Activated CD8-positive, alpha-beta memory T cell treated with anti-CD3 and anti-CD28 coated beads, Interleukin-2, amount 50 U/mL, for 1 hour (primary cell): ENCODE results near the gene MEI1.

Experiments used
- DNase-seq: peaks from one replicate; pipeline ENCODE4 v3.0.0-alpha.2; 2020; ENCODE audit errors: extremely low read depth

The MEI1 gene

DNA sequence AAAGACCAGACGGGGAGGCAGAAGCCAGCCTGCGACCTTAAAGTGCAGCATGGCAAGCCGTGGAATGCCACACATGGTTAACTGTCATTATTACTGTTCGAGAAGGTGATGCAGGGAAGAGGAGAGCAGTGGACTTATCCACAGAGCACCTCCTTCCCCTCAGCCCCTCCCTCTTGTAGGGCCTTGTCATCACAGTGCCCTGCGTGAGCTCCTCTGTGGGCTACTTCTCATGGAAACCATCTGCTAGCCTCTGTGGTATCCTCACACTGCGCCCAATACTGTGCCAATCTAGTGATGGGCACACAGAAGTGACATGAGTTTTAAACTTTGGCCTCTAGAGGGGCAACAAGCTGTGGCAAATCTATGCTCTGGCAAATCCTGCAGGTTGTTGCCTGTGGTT is 83.0 kb downstream of the MEI1 start:
- no peak for DNase-seq

GRCh38 chr22:41782751-41783150 is 83.4 kb downstream of the MEI1 start:
- no peak for DNase-seq

DNA sequence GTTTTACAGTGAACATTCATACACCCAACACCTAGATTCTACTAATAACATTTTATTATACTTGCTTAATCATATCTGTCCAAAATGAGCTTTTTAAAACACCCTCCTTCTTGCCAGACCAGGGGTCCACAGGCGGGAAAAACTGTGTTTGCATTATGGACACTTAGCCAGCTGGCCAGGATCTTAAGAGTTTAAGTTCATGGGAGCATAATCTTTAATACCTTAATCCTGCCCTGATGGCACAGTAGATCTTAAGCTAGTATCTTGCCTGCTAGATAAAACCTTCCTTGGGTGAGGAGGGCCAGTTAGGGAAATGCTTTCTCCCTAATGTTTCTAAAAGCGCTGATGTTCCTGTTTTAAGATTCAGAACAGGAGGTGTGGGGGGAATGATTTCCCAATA is 88.0 kb downstream of the MEI1 start:
- no peak for DNase-seq

- no peak for DNase-seq
Observed at GRCh38 chr22:41793871-41794270, 94.6 kb downstream of the MEI1 start.

DNA sequence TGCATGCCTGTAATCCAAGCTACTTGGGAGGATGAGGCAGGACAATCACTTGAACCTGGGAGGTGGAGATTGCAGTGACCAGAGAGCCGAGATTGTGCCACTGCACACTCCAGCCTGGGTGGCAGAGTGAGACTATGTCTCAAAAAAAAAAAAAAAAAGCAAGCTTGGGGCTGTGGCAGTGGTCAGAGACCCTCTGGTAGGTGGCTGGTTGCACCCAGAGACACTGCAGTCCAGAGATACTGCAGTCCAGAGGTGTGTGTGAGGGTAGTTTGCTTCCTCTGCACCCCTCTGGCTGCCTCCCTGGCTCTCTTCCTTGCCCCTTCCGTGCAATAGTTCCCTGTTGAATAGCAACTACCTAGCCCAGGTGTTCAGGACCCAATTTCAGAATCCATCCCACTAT is 99.4 kb downstream of the MEI1 start:
- no peak for DNase-seq

GRCh38 chr22:41799486-41800347 is 100.4 kb downstream of the MEI1 start:
- DNase-seq: no peak

DNA sequence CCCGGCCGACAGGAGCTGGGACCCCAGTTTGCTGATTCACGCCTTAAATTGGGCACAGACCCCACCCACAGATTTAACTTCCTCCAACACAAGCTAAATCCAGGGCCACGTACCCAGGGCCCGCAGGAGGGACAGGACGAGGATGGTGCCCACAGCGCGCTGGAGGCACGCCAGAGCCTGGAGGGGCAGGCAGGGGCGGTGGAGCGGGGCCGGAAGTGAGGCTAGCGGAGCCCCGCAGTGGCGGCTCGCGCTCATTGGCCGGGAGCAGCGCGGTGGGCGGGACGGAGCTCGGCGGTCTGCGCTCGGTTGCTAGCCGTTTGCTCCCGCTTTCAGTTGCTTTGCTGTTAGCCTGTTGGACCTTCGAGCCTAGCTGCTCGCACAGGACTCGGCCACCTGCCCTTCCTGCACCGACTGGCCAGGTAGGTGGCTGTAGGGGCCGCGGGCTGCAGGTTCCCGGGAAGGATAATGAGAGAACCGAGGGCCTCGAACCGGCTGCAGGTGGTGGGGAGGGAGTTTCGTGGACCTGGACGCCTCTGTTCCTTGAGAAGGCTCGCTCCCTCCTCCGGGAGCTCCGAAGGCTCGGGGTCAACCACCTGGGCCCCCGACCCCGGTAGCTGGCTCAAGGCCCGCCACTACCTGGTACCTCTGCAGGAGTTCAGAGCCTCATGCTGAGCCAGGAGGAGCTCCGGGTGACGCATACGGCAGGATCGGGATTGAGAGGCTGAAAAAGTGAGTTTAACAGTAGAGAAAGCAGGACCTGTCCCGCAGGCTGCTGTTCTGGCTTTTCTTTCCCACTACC is 101.2 kb downstream of the MEI1 start, which contains the start of gene CCDC134:
Gene CCDC134 (plus strand): TSS at position 332 of the 799 bp plus-strand sequence. CDS start 8,212 bp downstream, outside the sequence.
- peak; percentile 70 for DNase-seq

DNA sequence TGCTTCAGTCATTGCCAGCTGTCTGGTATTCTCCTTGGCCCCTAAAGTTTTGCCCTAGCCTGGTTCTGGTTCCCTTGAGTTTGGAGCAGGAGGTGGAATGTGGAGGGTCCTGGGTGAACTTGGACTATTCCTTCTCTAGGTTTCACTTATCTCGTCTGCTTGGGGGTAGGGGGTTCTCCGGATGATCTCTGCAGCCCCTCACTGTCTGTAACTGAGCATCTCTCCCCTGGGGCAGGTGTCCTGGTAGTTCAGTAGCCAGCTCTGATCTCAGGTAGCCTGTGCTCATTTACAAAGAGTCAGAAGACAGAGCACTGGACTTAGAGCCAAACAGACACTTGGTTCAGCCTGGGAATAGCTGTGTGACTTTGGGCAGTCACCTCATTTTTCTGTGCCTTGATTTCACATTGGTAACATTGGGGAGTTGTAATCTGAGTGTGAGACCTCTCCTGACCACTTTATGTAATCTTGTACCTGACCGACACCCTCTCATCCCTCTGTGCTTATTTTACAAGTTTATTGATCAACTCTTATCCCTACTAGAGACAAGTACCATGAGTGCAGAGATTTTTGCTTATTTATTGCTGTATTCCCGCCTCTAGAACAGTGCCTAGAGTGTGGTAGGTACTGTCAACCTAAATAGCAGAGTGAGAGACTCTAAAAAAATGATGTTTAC is 102.0 kb downstream of the MEI1 start:
- DNase-seq: no peak

- no peak for DNase-seq
Observed at GRCh38 chr22:41801886-41802285, 102.6 kb downstream of the MEI1 start.

DNA sequence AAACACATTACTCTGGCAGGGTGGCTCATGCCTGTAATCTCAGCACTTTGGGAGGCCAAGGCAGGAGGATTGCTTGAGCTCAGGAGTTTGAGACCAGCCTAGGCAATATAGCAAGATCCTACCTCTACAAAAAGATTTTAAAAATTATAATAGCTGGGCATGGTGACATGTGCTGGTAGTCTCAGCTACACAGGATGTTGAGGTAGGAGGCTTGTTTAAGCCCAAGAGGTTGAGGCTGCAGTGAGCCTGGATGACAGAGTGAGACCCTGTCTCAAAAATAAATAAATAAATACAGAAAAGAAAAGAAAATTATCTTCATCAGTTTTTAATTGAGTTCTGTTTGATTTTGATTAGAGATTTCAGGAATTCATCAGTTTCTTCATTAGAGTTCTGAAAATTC is 106.3 kb downstream of the MEI1 start:
- DNase-seq: no peak

DNA sequence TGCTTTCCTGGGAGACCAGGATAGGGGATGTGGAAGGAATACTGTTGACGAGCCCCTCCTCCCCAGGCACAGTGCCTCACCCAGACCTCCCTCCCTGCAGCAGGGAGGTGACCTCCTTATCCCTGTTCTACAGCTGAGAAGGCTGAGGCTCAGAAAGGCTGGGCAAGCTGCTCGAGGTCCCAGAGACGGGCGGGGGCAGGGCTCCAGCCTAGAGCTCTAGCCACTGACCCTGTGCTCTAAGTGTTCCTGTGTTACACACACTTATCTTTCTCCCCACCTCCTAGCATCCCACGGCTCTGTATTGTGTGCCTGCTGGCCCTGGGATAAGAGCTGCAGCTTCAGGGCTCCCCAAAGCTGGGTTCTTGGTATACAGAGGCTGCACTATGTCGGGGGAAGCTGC is 109.1 kb downstream of the MEI1 start:
- DNase-seq: no peak

GRCh38 chr22:41810022-41810421 is 110.7 kb downstream of the MEI1 start:
- DNase-seq: no peak

DNA sequence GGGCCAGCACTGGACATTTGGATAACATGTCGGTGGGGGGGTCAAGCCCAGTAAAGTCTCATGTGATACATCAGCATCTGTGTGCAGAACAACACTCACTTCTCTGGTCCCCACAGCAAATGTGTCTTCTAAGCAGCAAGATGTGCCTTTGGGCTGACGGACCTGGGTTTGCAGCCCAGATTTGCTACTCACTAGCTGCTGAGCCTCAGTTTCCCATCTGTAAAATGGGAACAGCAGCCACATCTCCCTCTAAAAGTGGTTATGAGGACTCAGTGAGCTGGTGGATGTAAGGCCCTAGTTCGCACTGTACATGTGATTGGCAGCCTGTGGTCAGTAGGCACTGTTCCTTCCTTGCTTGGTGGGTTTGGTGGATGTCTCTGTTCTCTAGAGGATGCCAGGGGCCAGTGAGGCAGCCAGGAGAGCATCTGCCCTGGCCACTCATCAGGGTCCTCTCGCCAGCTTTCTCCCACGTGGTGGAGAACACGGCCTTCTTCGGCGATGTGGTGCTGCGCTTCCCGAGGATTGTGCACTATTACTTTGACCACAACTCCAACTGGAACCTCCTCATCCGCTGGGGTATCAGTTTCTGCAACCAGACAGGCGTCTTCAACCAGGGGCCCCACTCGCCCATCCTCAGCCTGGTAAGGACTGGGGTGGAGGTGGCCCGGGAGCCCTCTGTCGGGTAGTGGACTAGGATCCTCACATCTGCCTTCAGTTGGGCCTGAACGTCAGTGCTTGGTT is 113.7 kb downstream of the MEI1 start:
- no peak for DNase-seq

GRCh38 chr22:41813726-41814410 is 114.6 kb downstream of the MEI1 start:
- DNase-seq: no peak

- no peak for DNase-seq
Observed at GRCh38 chr22:41815716-41816115, 116.4 kb downstream of the MEI1 start.

DNA sequence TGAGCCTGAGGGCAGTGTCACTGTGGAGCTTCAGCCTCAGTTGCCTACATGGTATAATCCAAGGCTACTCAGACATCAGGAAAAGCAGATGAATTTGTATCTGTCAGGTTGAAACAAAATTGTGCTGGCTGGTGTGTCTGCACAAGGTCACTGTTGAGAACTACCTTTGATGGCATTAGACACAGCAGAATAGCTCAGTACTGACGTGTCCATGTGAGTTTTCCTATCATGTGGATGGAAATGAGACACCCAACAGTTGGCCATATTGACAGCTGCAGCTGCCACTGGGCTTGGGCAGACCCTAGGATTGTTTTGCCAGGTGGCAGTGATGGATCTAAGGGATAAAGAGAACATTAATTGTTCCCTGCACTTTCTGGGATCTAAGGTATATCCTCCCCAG is 116.9 kb downstream of the MEI1 start:
- DNase-seq: no peak

DNA sequence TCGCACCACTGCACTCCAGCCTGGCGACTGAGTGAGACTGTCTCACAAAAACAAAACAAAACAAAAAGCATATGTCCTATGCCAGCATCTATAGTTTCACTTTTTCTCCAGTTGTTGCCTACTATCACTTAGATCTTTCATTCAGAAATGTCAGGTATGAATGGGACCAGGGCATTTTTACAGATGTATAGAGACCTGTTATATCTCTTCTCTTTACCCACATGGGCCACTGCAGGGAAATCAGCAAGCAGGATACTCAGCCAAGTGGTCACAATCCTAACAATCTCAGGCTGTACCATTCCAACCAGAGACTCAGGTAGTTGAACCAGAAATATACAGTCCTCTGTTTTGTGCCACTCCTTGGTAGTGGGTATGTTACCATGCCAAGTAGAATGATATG is 117.6 kb downstream of the MEI1 start:
- DNase-seq: no peak

DNA sequence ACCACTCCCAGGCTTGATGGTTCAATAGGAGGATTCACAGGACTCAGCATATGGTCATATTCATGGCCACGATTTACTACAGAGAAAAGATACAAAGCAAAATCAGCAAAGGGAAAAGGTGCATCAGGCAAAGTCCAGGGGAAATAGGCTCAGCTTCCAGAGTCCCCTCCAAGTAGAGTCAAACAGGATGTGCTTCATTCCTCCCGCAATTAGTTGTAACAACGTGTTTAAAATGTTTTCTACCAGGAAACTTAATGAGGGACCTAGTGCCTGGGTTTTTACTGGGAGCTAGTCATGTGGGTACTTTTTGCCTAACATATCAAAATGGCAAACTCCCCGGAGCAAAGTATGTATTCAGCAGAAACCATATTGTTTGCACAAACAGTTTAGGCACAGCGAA is 118.7 kb downstream of the MEI1 start:
- no peak for DNase-seq

- DNase-seq: no peak
Observed at GRCh38 chr22:41818596-41818995, 119.3 kb downstream of the MEI1 start.

- no peak for DNase-seq
Observed at GRCh38 chr22:41819257-41819656, 120.0 kb downstream of the MEI1 start.

DNA sequence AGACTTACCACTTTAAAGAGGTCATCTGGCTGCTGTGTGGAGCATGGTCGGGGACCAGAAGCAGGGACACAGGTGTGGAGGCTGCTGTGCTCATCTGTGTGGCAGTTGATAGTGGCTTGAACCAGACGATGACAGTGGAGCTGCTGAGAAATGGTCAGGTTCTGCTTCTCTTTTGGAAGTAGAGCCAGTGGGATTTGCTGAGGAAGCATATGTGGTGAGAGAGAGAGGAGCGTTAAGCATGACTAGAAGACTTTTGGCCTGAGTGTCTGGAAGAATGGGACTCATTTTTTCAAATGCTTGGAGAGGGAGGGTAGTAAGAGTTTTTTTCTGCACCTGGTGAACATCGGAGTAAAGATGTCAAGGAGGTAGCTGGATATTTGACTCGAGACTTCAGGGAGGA is 121.1 kb downstream of the MEI1 start:
- no peak for DNase-seq
